DOHH2 (cell line): Measurements from ENCODE around the gene HNF4A.

Source experiments
- CTCF ChIP-seq: fragments of 200-600 bp; sonication (generic); IDR thresholded peaks from one replicate; pipeline ENCODE4 v1.5.1; 2014; ENCODE audit warnings: antibody characterized with exemption, mild to moderate bottlenecking, low read depth, low read length; ENCODE audit not compliant: poor library complexity, severe bottlenecking
- EZH2phosphoT487 ChIP-seq: fragments of 200-600 bp; sonication (generic); IDR thresholded peaks from 2 replicates; pipeline ENCODE4 v1.6.1; 2017; ENCODE audit warnings: borderline replicate concordance, mild to moderate bottlenecking, antibody characterized with exemption, low read length, moderate library complexity, mixed read lengths

GRCh38 chr20:44478206-44478605, 122.7 kb downstream of the HNF4A start:
- no peak for TF ChIP-seq CTCF
- TF ChIP-seq EZH2phosphoT487, result no peak
